CD4-positive, alpha-beta T cell treated with Interleukin-6 for 4 hours (primary cell): ENCODE measurements around the gene THBS2.

Experiments used
- DNase-seq: peaks from one replicate; pipeline ENCODE4 v3.0.0-alpha.2; 2020; ENCODE audit warnings: mixed read lengths

Gene THBS2

GRCh38 chr6:169177516-169178166 lies 76.0 kb downstream of the THBS2 start:
- DNase-seq: no peak

- no peak for DNase-seq
Observed at GRCh38 chr6:169176361-169176991, 77.2 kb downstream of the THBS2 start.

GRCh38 chr6:169175360-169175887 lies 78.2 kb downstream of the THBS2 start:
- DNase-seq: no peak

- DNase-seq: no peak
Observed at GRCh38 chr6:169174516-169175359, 78.9 kb downstream of the THBS2 start.

- DNase-seq: no peak
Observed at GRCh38 chr6:169173532-169174268, 79.9 kb downstream of the THBS2 start.

- DNase-seq: no peak
Observed at GRCh38 chr6:169172946-169173345, 80.7 kb downstream of the THBS2 start.

- DNase-seq: no peak
Observed at GRCh38 chr6:169172456-169172855, 81.2 kb downstream of the THBS2 start.

- no peak for DNase-seq
Observed at GRCh38 chr6:169171951-169172350, 81.7 kb downstream of the THBS2 start.

GRCh38 chr6:169171016-169171415 lies 82.6 kb downstream of the THBS2 start:
- no peak for DNase-seq

GRCh38 chr6:169170583-169170955 lies 83.1 kb downstream of the THBS2 start:
- DNase-seq: no peak

- no peak for DNase-seq
Observed at GRCh38 chr6:169169941-169170582, 83.6 kb downstream of the THBS2 start.

- no peak for DNase-seq
Observed at GRCh38 chr6:169169375-169169774, 84.3 kb downstream of the THBS2 start.

- no peak for DNase-seq
Observed at GRCh38 chr6:169168706-169169105, 84.9 kb downstream of the THBS2 start.

- DNase-seq: no peak
Observed at GRCh38 chr6:169168302-169168630, 85.4 kb downstream of the THBS2 start.

- DNase-seq: no peak
Observed at GRCh38 chr6:169167581-169168301, 85.9 kb downstream of the THBS2 start.

- DNase-seq: no peak
Observed at GRCh38 chr6:169166896-169167580, 86.6 kb downstream of the THBS2 start.
